GM15510 (cell line): ENCODE measurements around the gene RPL38.

Experiments
- POLR2A ChIP-seq: IDR thresholded peaks from 3 replicates; pipeline ENCODE4 v1.6.1; 2011; ENCODE audit warnings: borderline replicate concordance; ENCODE audit not compliant: insufficient read length; ENCODE audit errors: extremely low read depth

Gene RPL38

DNA sequence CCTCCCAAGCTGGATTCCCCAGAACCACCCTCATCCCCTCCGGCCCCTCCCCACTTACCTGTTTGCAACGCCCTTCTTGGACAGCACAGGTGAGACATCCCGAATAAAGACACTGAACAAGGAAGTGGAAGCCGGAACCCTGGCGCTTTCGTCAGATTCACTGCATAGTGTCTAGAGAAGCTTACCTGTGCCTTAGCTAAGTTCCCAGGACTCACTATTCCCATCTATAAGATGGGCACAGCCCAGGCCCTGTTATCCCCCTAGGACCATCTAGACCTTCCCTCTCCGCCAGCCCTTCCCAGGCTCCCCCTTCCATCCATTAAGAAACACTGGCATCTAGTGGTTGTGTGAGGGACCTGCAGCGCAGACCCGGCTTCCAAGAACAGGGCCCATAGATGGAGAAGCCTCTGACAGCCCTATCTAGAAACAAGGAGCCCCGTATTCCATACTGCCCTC, 26.9 kb upstream of the RPL38 start:
- TF ChIP-seq POLR2A: no peak

DNA sequence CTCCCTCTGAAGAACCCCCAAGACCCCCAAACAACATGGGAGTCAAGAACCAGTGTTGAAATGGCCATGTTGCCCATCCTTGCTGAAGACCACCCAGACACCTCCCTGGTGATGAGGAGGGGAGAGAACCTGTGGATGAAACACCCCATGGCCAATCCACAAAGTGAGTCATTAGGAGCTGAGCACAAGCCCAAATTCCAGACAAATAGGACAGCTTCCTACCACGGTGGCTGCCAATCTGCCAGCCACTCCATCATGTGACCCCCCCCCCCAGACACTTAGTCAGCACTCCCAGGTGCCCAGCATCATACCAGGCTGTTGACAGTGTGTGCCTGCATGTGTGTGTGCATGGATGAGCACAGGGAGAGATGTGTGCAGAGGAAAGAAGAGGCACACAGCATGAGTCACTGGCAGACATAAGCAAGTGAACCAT, 26.4 kb upstream of the RPL38 start:
- TF ChIP-seq POLR2A: no peak

DNA sequence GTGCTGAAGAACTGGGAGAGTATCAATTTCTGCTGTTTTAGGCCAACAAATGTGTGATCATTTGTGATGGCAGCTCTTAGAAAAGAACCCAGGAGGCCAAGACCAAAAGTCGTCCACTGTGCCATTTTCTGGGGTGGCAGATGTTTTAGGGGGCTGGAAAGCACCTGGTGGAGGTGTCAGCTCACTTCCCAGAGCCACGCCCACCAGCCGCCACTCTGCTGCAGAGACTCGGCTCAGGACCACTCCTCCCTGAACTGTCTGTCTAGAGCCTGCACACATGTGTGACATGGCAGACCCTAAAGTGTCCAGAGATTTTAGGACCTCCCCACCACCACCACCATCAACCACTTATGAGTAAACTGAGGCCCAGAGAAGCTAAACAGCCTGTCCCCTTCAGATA, 23.9 kb upstream of the RPL38 start:
- TF ChIP-seq POLR2A: no peak

DNA sequence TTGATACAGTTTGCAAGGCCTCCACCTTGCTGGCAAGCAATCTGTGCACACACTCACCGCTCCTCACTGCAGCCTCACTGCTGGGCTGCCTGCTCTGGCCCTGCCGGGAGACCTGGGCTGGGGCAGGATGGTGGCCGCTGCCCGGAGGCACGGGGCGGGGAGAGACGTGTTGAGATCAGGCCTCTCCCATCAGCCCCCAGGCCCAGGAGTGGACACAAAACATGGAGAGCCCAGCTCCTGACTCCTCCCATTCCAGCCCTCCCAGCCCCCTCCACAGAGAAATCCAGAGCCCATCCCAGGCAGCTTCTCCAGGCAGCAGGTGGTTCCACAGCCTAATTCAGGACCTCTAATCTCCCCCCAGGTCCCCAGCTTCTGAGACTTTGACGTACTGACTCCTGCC, 23.1 kb upstream of the RPL38 start:
- TF ChIP-seq POLR2A: no peak

DNA sequence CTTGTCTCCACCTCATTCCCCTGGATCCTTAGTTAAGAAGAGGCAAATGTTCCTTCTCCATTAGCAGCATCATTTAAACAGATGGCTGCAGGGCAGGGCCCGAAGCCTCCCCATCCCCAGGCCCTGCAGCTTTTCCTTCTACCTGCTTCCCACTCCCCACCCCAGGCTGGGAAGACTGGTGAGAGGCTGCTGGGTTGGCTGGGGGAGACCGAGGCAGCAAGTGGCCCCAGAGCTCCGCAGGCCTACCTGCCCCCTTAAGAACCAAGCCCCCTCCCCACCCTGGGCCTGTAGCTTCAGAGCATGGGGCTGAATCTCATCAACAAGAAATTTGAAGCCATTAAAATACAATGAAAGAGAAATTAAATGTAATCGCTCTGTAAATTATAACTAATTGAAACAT, 22.1 kb upstream of the RPL38 start:
- TF ChIP-seq POLR2A: no peak

DNA sequence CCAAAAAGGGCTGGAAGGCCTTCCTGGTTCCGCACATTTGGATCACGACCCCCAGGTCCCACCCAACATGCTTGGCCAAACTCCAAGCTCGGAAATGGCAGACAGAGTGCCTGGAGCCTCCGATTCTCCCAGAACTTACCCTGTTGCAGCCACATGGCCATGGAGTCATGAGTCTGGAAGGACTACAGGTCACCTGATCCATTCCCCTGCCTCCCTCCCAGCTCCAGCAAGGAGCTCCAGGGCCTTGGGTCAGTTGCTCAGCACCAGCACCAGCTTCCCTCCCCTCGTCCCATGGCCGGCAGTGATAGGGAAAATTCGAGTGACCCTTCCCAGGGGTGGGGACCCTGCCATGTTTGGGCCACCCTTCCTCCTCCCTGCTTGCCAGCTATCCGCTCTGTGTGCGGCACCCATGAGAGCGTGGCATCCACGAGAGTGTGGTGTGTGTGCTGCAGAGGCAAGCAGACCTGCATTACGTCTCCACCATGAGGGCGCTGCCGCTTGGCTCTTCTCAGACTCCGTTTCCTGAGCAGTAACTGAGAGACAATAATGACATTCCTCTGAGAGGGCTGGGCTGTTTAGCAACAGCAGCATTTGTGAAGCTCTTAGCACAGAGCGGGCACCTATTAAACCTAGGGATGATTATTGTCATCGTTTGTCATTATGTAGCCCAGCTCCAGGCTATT, 21.3 kb upstream of the RPL38 start:
- TF ChIP-seq POLR2A: no peak

DNA sequence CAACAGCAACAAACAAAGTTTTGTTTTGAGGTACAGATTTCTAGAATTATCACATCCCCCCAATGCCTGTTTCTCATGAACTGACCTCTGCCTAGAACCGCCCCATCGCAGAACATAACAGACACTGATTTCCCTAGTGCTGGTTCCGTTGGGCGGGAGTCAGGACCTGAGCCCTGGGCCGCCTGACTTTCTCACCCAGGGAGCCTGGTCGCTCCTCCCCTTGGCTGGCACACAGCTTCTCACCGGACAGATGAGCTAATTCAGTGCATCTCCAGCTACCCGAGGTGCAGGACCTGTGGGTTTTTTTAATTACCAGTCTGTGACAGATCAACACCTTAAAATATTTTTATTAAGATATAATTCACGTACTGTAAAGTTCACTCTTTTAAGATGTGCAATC, 20.1 kb upstream of the RPL38 start:
- TF ChIP-seq POLR2A: no peak

DNA sequence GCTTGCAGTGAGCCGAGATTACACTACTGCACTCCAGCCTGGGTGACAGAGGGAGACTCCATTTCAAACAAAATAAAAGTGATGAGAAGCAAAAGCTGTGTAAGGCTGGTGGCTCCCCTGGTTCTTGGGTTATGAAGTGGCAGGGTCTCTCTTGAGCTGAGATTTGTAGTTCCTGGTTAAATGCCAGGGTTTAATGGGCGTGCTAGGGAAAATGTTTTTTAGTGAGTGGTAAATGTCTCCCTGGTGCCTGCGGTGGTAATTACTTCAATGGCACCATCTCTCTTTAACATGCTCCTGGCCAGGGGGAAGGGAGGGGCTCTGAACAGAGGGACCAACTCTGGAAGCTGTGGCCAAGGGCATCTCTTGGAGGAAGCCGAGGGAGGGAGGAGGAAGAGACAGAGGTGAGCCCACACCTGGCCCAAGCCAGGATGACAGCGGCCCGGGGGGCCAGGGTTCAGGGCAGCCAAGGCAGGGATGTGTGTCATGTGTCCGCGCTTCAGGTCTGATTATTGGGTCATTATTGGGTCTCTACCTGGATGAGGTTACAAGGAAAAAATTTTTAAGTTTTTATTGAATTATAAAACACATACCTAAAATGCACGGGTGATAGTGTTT, 17.8 kb upstream of the RPL38 start:
- no peak for TF ChIP-seq POLR2A

DNA sequence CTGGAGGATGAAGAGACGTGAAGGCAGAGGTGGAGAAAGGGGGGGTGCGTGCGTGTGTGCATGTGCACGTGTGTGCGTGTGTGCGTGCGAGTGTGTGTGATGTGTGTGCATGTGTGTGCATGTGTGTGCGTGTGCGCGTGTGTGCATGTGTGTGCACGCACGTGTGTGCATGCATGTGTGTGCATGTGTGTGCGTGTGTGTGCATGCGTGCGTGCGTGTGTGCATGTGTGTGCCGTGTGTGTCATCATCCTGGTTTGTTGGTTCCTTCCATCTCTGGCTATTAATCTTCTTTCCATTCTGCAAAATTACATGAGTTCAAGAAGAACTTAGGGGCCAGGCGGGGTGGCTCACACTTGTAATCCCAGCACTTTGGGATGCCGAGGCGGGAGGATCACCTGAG, 17.0 kb upstream of the RPL38 start:
- TF ChIP-seq POLR2A: no peak

DNA sequence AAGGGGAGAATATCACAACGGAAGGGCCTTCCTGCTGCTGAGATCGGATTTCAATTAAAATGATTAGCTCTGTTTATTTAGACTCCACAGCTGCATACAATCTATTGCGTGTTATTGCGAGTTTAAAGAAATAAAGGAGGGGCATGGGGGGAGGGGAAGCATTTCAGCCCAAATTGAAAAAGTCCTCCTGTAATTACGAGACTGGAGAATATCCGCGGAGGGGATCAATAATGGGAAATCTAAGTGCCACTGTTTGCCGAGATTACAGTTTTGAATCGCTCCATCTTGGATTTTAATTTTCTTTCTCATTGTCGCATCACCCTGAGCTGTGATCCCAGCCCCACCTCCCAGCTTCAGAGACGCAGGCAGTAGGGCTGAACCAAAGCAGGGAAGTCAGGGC, 15.7 kb upstream of the RPL38 start:
- no peak for TF ChIP-seq POLR2A

DNA sequence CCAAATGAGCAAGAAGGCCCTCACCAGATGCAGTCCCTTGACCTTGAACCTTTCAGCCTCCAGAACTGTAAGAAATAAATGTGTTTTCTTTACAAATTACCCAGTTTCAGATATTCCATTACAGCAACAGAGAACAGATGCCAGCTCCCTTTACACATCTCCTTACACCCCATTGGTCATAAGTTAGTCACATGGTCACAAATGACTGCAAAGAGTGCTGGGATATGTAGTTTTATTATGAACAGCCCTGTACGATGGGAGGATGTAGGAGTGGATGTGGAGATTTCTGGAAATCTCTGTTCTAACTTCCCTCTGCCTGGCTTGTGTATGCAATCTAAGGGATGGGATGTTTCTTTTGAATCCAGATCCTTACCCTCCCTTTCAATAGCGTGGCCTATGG, 13.3 kb upstream of the RPL38 start:
- no peak for TF ChIP-seq POLR2A

DNA sequence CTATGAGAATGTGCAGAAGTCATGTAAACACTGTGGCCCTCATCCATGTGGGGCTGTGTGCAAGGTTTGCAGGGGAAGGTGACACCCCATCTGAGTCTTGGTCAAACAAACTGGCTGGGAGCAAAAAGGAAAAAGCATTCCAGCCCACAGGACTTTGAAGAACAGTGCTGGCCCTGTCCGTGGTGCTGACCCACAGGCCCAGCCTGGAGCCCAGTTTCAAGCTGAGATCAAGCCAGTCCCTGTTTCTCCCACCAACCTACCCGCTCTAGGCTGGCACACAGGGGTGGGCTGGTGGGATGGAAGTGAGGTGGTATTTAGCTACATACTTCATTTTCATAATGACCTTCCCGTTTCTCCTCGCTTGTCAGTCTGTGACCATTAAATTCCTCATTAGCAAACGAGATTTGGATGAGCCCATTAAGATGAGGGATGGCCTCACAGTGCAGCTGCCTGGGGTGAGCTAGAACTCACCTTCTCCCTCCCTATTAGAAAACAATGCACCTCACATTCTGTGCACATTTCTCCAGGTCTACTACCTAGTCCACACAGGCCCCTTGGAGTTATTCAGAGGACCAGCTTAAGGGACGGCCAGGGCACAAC, 12.6 kb upstream of the RPL38 start:
- TF ChIP-seq POLR2A: no peak

DNA sequence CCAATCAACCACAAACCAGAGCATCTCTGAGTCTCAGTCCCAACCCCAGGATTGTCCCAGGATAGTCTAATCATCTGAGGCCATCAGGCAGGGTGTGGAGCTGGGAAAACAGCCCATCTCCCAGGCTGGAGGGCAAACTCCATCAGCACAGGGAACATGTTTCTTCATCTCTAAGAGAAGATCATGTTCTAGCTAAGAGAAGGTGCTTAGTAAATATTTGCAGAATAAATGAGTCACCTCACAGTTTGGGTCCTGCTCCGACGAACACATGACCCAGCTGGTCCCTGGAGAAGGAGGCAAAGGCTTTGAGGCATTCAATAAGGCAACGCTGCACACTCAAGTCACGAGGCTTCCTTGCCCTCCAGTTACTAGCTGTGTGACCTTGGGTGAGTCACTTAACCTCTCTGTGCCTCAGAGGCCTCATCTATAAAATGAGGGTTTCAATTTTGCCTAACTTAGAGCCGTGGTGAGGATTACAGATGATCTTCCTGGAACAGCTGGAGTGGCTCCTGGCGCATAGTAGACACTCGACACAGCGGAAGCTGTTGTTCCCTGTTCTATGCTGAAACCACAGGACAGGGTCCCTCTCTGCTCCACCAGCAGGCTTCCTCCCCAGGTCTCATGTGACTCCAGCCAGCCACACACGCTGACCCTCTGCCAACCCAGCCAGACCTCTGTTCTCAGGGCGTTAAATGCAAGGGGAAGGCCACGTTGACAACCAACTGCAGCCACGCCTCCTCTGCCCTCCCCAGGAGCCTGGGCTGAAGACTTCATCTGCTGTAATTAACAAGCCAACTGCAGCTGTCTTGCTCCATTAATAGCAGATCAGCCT, 10.3 kb upstream of the RPL38 start:
- TF ChIP-seq POLR2A: no peak

DNA sequence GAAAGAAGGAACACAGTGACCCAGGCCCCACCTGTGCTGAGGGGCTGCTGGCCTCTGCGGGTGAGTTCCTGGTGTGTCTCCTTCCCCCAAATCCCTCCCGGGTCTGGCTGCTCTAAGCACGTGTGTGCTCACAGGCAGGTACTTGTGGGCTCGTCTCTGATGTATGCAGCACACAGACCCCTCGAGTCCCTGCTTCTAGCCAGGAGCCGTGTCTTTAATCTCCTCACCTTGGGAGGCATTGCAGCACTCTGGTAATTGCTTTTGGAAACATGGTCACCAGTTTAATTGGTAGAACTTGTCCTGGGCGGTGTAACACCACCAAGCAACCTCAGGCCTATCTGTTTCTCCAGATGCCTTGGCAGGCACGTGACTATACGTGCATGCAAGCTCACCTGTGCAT, 8.8 kb upstream of the RPL38 start:
- no peak for TF ChIP-seq POLR2A

DNA sequence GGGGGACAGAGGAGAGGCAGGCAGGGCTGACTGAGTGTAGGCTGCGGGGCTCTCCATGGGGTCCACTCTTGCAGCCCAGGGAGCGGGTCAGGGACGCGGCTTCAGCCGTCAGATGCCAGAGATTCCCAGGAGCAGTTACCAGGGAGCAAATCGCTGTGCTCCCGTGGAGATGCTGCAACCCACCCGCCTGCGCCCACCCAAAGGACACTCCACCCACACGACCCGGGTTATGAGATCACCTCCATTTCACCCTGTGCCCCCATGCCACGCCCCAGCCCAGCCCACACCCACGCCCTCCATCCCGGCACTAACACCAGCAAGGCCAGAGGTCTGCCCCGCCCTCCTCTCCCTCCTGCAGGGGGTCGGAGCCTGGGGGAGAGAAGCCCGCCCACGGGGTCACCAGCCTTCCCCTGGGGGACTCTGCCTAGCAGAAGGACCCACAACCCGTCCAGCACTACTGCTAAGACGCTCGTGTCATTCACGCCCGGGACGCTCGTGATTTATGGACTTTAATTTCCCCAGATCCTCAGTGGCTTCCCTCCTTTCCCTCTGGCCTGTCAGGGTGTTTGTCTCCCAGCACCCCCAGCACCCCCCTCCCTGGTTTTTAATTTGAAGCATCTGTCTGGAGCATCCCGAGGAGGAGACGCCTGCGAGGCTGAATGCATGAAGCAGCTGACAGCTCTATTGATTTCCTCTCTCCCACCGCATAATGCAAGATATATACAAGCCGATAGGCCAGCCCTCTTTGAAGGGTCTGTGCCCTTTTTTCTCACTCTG, 6.7 kb upstream of the RPL38 start:
- no peak for TF ChIP-seq POLR2A

DNA sequence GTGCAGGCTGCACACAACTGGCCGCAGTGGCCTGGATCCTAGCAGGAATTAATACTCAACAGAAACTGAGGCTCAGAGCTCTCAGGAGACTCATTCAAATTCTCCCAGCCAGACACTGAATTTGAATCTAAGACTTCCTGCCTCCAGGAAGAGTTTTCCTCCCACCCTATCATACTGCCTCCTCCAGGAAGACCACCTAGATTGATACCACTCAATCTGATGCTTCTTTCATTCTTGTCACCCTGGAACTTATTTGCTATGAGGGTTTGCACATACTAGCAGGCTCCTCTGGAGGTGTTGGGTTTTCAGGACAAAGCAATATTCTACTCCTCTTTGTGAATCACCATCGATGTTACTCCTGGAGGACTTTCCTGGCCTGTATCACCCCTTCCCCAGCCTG, 5.7 kb upstream of the RPL38 start:
- no peak for TF ChIP-seq POLR2A

DNA sequence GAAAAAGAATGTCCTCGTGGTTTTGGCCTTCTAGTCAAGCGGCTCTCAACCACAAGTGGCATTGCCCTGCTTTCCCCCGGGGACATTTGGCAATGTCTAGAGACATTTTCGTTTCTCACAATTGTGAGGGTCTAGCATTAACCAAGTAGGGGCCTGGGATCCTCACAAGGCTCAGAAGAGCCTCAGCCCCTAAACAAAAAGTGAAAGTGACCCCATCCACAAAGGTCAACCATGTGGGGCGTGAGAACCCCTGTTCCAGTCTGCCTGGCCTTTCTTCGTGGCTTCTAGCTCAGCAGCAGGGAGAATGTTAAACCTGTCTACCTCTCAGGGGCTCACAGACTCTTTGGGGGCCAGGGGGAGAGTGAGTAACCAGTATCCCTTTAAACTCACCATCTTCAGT, 4.8 kb upstream of the RPL38 start:
- TF ChIP-seq POLR2A: no peak
